ENCODE results near the gene ZNF333.
"Not testable (repeated sequence)": the region's sequence is repeated elsewhere in the genome, so short reads cannot be mapped to it uniquely, and the experiment has no call there.

The ZNF333 gene

DNA sequence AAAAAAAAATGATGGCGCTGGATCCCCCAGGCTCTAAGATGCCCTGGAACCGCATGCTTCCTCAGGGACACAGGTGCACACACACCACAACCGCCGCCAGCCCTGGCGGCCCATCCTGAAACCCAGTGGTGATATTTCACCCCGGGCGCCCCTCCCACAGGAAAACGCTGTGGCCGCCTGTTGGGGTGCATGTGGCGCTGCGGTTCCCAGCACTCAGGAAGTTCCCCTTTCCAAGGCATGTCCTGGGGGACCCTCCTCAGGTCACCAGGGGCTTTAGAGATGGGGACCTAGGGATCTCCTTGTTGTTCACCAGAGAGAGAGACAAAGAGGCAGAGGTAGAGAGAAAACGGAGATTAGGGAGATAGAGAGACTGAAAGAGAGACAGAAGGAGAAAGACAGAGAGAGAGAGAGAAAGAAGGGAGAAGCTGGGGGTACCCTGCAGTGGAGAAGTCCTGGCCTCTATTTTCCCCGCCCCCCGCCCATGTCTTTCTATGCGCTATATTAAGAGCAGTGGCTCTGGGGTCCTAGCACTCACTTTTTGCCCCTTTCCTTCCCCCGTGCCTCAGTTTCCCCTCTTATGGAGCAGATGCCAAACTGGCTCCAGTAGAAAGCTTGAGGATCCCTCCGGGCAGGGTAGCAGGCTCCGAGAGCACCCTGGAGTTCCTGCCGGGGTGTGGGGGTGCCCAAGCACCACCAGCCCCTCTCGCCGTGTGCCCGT lies 86.2 kb downstream of the ZNF333 start:
- H3K9me3 ChIP-seq (ENCODE audit: severe bottlenecking) = peaks cover 2% of the 10 kb centered on the region
- no peaks in the 10 kb centered on the region for H3K36me3 ChIP-seq
- peaks cover 61% of the 10 kb centered on the region for H3K27me3 ChIP-seq (ENCODE audit: insufficient read depth, low read depth, severe bottlenecking)
- TF ChIP-seq, protein P1, sequence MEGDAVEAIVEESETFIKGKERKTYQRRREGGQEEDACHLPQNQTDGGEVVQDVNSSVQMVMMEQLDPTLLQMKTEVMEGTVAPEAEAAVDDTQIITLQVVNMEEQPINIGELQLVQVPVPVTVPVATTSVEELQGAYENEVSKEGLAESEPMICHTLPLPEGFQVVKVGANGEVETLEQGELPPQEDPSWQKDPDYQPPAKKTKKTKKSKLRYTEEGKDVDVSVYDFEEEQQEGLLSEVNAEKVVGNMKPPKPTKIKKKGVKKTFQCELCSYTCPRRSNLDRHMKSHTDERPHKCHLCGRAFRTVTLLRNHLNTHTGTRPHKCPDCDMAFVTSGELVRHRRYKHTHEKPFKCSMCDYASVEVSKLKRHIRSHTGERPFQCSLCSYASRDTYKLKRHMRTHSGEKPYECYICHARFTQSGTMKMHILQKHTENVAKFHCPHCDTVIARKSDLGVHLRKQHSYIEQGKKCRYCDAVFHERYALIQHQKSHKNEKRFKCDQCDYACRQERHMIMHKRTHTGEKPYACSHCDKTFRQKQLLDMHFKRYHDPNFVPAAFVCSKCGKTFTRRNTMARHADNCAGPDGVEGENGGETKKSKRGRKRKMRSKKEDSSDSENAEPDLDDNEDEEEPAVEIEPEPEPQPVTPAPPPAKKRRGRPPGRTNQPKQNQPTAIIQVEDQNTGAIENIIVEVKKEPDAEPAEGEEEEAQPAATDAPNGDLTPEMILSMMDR (IDR thresholded peaks at IDR 0.05; ENCODE audit: low read depth, low read length) = no peak
- no peak overlapping the region for H3K4me3 ChIP-seq (ENCODE audit: low read depth, low read length)
- DNase-seq = no peak
- no peak overlapping the region for H3K27ac ChIP-seq

DNA sequence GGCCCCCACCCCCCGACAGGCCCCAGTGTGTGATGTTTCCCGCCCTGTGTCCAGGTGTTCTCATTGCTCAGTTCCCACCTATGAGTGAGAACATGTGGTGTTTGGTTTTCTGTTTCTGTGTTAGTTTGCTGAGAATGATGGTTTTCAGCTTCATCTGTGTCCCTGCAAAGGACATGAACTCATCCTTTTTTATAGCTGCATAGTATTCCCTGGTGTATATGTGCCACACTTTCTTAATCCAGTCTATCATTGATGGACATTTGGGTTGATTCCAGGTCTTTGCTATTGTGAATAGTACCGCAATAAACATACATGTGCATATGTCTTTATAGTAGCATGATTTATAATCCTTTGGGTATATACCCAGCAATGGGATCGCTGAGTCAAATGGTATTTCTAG lies 87.8 kb downstream of the ZNF333 start:
- H3K27ac ChIP-seq; H3K36me3 ChIP-seq; DNase-seq; H3K9me3 ChIP-seq (ENCODE audit: severe bottlenecking); H3K4me3 ChIP-seq (ENCODE audit: low read depth, low read length): not testable (repeated sequence)
- peaks cover 57% of the 10 kb centered on the region for H3K27me3 ChIP-seq (ENCODE audit: insufficient read depth, low read depth, severe bottlenecking)

DNA sequence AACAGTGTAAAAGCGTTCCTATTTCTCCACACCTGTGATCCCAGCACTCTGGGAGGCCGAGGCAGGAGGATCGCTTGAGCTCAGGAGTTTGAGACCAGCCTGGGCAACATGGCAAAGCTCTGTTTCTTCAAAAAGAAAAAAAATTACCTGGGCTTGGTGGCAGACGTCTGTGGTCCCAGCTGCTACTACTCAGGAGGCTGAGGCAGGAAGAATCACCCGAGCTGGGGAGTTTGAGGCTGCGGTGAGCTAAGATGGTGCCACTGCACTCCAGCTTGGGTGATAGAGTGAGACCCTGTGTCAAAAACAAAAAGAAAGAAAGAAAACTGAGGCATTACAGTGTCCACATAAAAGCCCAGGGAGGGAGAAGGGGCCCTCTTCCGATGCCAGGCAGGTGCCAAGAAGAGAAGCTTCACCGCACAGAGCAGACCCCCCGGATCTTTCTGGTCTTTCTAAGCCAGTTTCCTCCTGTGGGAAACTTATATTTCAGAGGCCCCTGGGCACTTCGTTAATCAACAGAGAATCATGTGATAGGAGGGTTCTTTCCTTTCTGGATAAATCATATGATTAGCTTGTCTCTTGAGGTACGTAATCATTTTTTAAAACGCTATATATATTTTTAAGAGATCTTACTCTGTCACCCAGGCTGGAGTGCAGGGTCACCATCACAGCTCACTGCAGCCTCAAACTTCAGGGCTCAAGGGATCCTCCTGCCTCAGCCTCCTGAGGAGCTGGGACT lies 88.4 kb downstream of the ZNF333 start, which contains the start of gene ADGRE2:
Gene ADGRE2 (minus strand): TSS at position 451 of the 736 bp plus-strand sequence. CDS start 1,804 bp downstream, outside the sequence.
- H3K27ac ChIP-seq; H3K4me3 ChIP-seq (ENCODE audit: low read depth, low read length); DNase-seq; H3K36me3 ChIP-seq; H3K9me3 ChIP-seq (ENCODE audit: severe bottlenecking): not testable (repeated sequence)
- H3K27me3 ChIP-seq (ENCODE audit: insufficient read depth, low read depth, severe bottlenecking) = peaks cover 62% of the 10 kb centered on the region

GRCh38 chr19:14779151-14779550 lies 89.3 kb downstream of the ZNF333 start:
- peaks cover 2% of the 10 kb centered on the region for H3K9me3 ChIP-seq (ENCODE audit: severe bottlenecking)
- TF ChIP-seq, protein P1 (IDR thresholded peaks at IDR 0.05; ENCODE audit: low read depth, low read length) = no peak
- no peak overlapping the region for H3K4me3 ChIP-seq (ENCODE audit: low read depth, low read length)
- H3K27ac ChIP-seq = no peak overlapping the region
- H3K27me3 ChIP-seq (ENCODE audit: insufficient read depth, low read depth, severe bottlenecking) = peaks cover 59% of the 10 kb centered on the region
- DNase-seq = no peak
- H3K36me3 ChIP-seq = no peaks in the 10 kb centered on the region

DNA sequence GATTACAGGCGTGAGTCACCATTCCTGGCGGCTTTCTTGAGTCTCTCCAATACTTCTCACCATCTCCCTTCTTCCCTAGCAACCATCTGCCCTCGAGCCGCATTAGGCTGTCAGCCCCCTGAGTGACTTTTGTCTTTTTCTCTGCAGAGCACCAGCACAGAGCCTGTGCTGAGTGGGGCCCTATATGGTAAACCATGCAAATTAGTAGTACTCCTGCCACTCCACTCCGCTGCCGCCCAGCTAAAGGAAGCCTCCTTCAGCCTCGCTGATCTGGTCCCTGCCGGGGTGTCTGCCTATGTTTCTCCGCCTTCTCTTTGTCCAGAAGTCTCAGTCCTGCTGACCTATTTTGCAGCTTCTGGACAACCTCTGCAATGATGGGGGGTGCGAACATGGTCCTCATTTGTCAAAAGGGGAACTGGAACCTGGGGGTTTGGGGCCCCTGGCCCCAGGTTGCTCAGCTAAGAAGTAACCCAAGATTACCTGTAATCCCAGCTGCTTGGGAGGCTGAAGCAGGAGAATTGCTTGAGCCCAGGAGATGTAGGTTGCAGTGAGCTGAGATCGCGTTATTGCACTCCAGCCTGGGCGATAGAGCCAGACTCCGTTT lies 90.9 kb downstream of the ZNF333 start:
- peaks cover 52% of the 10 kb centered on the region for H3K27me3 ChIP-seq (ENCODE audit: insufficient read depth, low read depth, severe bottlenecking)
- H3K27ac ChIP-seq; H3K9me3 ChIP-seq (ENCODE audit: severe bottlenecking); H3K36me3 ChIP-seq; DNase-seq; H3K4me3 ChIP-seq (ENCODE audit: low read depth, low read length): not testable (repeated sequence)

DNA sequence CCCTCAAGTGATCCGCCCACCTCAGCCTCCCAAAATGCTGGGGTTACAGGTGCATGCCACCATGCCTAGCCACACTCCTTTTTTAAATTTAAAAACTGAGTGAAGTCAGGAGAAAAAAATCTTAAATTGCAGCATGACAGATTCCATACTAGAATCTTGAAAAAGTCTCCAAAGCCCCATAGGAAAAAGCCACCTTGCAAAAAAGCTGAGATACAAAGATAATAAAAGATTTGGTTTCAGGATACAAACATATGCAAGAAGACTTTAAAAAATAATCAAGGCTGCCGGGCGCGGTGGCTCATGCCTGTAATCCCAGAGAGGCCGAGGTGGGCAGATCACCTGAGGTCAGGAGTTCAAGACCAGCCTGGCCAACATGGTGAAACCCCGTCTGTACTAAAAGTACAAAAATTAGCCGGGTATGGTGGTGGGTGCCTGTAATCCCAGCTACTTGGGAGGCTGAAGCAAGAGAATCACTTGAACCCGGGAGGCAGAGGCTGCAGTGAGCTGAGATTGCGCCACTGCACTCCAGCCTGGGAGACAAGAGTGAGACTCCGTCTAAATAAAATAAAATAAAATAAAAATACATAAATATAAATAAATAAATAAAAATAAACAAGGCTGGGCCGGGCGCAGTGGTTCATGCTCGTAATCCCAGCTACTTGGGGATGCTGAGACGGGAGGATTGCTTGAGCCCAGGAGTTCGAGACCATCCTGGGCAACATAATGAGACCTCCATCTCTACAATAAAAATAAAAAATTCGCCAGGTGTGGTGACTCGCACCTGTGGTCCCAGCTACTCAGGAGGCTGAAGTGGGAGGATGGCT lies 92.1 kb downstream of the ZNF333 start:
- H3K4me3 ChIP-seq (ENCODE audit: low read depth, low read length); H3K9me3 ChIP-seq (ENCODE audit: severe bottlenecking); DNase-seq; H3K36me3 ChIP-seq; H3K27ac ChIP-seq: not testable (repeated sequence)
- H3K27me3 ChIP-seq (ENCODE audit: insufficient read depth, low read depth, severe bottlenecking) = peaks cover 51% of the 10 kb centered on the region

DNA sequence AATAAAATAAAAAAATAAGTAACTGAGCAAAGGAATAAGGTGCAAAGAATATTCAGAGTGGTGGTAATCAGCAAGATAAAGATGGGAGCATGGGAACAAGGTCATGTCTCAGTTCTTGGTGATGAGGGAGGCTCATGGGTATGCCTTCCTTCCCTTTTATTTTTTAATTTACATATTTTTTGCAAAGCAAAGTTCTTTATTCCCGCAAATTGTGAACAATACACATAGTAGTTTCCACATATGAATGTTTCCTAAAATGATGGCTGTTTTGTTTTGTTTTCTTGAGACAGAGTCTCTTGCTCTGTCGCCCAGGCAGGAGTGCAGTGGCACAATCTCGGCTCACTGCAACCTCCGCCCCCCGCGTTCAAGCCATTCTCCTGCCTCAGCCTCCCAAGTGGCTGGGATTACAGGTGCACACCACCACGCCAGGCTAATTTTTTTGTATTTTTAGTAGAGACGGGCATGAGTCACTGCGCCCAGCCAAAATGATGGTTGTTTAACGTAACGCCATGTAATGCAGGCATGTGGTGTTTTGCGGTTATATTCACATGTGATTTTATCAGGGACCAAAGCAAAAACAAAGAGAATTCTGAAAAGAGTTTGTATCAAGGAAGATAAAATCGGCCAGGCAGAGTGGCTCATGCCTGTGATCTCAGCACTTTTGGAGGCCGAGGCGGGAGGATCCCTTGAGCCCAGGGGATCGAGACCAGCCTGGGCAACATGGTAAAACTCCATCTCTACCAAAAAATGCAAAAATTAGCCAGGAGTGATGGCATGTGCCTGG lies 93.0 kb downstream of the ZNF333 start:
- DNase-seq = no peak
- Histone ChIP-seq H3K27me3 (ENCODE audit: insufficient read depth, low read depth, severe bottlenecking) (peaks cover 56% of the 10 kb centered on the region), H3K9me3 (ENCODE audit: severe bottlenecking) (peaks cover 2% of the 10 kb centered on the region), H3K4me3 (ENCODE audit: low read depth, low read length) (no peak overlapping the region), H3K36me3 (no peaks in the 10 kb centered on the region), H3K27ac (no peak overlapping the region)
- TF ChIP-seq, protein P1 (IDR thresholded peaks at IDR 0.05; ENCODE audit: low read depth, low read length) = no peak

Data from WERI-Rb-1 (cell line).